Measurements from ENCODE around the gene C20orf144.
"Not testable (repeated sequence)": the region's sequence is repeated elsewhere in the genome, so short reads cannot be mapped to it uniquely, and the experiment has no call there.

Gene C20orf144

GRCh38 chr20:33662172-33662571 is at the start of gene C20orf144:
C20orf144 (plus strand) TSS chr20:33662327; CDS start chr20:33662346, 19 bp downstream.
- no peak for DNase-seq

DNA sequence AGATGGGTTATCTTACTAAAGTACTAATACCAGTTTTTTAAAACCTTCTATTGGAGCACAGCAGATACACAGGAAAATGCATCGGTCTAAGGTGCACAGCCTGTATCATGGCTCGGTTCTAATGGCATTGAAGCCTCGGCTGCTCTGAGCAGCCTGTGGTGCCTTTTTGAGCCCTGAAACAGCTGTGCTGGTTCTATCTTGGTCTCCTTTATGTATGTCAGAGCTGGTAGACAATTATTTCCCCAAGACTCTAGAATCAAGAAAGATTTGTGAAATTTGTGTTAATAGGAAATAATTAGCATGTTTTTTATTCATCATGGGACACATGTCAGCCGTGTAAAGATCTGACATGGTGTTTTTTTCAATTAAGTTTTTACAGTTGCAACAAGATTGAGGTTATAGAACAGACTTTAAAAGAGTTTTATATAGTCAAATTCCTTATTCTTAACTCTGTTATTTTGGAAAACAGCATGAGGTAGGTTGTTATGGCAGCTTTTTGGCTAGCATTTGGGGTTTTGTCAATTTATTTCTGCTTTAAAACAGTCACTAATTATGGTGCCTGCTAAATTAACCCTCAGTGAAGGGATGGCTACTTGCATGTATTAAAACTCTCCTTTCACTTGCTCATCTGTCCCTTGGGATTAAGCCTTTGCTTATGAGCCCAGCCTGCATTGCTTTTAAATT is 40.3 kb upstream of the C20orf144 start:
- DNase-seq, result no peak

DNA sequence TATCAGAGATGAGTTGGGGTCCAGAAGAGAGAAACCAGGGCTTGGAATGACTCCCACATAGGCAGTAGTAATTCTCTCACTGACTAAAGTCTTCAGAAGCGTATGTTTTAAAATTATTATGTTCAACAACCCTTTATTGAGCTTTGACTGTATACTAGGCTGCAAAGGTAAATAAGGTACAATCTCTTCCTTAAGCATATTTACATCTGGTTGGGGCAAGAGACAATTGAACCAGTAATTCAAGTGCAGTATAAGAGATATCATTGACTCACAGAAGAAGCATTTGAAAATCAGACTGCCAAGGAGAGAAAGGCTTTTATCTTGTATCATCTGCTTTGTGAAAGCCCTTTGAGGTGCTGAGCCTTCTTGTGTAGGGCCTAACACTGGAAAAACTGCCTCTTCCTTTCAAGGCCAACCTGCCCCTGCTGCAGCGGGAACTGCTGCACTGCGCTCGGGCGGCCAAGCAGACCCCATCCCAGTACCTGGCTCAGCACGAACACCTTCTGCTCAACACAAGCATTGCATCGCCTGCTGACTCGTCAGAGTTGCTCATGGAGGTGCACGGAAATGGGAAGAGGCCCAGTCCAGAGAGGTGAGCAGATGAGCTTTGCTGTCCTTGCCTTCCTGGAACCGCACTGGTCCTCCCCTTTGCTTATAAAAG is 39.3 kb upstream of the C20orf144 start:
- DNase-seq, result no peak

GRCh38 chr20:33624399-33624798 is 37.7 kb upstream of the C20orf144 start:
- DNase-seq, result no peak

DNA sequence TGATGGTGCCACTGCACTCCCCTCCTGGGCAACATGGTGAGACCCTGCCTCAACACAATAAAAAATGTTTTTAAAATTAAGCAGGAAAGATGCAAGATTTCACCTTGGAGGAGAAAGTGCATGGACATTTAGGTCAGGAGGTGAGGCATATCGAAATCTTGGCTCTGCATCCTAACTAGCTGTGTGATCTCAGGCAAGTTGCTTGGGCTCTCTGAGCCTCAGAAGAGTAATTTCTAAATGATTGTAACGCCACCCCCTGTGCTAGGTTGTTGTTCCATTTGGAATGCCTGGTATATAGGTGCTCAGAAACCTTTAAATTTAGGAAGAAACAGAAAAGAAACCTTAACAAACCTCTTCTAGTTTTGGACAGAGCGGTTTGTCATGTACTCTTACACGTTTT is 35.9 kb upstream of the C20orf144 start:
- DNase-seq, result no peak

- no peak for DNase-seq
Measured at GRCh38 chr20:33627577-33628216, 34.4 kb upstream of the C20orf144 start.

- no peak for DNase-seq
Measured at GRCh38 chr20:33629533-33629932, 32.6 kb upstream of the C20orf144 start.

DNA sequence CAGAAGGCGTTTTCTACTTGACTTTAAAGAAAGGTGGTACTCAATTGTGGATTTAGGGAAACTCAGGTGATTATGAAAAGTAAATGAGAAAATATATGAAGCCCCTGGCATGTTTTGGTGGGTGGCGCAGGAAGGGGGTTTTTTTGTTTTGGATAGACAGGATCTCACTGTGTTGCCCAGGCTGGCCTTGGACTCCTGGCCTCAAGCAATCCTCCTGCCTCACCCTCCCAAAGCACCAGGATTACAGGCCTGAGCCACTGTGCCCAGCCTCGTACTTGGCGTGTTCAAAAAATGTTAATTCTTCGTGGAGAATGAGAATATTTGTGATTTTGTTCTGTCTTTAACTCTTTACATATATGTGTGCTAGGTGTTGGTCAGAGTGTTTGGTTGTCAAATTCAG is 32.1 kb upstream of the C20orf144 start:
- no peak for DNase-seq

- no peak for DNase-seq
Measured at GRCh38 chr20:33630507-33630906, 31.6 kb upstream of the C20orf144 start.

- not testable (repeated sequence) for DNase-seq
Measured at GRCh38 chr20:33631910-33632309, 30.2 kb upstream of the C20orf144 start.

GRCh38 chr20:33635341-33635740 is 26.8 kb upstream of the C20orf144 start:
- no peak for DNase-seq

GRCh38 chr20:33636776-33637175 is 25.4 kb upstream of the C20orf144 start:
- DNase-seq, result no peak

- DNase-seq, result no peak
Measured at GRCh38 chr20:33640287-33640686, 21.8 kb upstream of the C20orf144 start.

DNA sequence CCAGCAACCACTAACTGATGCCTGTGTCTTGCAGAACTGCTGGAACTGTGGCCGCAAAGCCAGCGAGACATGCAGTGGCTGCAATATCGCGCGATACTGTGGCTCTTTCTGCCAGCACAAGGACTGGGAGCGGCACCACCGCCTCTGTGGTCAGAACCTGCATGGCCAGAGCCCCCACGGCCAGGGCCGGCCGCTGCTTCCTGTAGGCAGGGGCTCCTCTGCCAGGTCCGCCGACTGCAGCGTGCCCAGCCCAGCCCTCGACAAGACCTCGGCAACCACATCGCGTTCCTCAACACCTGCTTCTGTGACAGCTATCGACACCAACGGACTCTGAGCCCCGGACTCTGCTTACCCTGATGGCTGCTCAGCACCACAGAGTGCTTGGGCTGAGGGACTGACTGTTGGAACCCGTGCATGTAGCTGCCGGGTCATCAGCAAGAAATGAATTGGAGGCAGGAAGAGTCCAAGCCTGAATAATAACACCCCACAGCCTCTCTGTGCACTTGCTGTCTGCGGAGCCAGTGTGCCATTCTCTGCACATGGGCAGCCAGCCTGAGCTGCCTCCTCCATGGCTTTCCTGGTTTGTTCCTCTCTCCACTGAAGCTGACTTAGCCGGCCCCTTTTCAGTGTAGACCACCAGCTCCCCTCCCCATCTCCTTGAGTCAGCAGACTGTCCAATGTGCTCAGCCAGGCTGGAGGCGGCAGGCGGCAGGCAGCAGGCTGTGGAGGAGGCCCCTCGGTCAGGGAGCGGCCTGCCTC is 17.6 kb upstream of the C20orf144 start:
- DNase-seq, result no peak

DNA sequence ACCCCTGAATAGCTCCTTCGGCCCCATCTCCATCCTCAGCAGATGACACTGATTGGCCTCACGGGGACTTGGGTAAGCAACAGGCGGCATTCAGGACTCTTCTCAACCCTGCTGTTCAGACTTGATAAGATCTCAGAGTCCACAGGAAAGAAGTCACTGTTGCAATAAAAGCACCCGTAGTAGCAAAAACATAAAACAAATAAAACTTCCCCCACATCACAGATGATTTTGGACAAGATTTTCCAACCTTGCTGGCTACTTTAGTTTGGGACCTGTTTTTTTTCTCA is 17.1 kb upstream of the C20orf144 start:
- DNase-seq, result no peak

DNA sequence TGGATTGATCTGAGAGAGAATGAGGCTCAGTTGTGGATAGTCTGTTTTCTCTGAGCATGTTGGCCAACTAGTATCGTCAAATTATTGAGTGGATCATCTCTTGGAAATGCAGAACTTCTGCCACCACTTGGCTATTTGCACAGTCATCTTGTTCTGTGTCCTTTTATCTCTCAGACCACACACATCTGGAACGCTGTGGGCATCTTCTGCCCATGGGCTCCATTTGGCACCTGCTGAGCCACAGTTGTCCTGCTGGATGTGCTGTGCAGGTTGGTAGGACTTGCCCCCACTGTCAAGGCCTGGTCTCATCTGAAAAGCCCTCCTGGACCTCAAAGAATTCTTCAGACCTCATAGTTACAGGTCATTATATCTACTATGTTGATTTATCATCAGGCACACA is 16.7 kb upstream of the C20orf144 start:
- no peak for DNase-seq

DNA sequence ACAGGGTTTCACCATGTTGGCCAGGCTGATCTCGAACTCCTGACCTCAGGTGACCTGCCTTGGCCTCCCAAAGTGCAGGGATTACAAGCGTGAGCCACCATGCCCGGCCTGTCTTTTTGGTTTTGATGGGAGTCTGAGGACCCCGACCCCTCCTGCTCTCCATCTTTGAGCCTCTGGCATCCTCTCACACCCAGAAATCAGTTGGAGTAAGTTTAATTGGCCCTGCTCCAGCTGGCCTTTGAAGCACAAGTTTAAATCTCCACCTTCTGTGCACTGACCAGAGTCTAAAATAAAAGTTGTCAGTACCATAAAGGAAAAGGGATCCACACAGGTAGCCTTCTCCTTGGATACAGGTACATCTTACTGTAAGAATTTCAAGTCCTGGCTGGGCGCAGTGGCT is 15.9 kb upstream of the C20orf144 start:
- DNase-seq, result no peak

- DNase-seq, result not testable (repeated sequence)
Measured at GRCh38 chr20:33646959-33647602, 15.0 kb upstream of the C20orf144 start.

DNA sequence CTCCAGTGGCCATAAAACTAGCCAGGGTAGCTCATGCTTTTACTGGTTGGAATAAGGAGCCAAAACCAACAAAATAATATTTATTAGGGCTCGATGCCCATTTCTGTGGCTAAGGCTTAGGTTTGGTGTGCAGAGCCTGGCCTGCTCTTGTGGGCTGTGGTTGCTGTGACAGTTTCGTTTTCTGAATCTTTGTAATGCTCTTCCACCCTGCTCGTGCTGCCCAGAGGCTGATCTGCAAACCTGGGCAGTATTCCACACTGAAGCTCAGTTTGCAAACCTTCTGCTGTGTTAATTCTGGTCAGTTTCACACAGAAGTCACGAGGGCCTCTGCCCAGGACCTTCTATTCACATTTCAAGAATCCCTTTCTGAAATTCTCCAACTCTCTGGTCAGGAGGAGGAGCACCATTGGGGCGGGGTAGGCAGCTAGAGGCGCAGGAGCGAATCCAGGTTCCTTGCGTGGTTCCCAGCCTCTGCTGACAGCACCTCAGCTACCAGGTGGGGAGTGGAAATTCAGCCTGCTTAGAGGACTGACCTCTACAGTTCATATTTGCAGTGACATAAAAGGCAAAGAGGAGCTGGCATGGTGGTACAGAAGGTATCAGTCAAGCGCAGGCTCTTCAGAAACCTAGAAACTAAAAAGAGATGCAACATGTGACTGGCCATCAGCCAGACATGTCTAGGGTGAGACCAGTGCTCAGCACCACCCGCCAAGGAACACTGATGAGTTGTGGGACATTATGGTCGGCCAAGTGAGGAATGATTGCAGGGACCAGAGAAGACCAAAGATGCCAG is 14.3 kb upstream of the C20orf144 start:
- DNase-seq, result no peak

DNA sequence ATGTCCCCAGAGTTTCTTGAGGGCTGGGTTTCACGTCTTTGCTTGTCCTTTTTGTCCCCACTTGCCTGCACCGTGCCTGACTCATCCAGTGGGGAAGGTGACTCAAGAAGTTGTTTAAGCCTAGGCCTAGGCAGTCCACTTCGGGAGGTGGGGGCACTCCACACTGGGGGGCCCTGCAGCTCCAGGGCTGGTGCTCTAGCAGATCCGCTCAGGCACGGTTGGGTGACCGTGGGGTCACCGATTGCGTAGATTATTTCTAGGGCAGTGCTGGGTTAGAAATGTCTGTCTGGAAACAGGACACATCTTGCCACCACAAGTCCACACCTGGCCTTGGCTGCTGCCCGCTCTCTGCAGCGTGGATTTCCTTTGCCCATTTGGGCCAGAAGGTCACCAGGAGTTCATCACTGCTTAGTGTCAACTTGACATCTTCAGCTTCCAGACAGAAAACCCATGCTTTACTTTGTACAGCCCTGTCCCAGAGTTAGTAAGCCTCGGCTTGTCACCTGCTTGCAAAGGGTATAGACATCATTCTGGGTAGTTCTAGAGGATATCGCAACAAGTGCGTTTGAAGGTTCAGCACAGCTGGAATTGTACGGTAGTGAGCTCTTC is 13.6 kb upstream of the C20orf144 start:
- no peak for DNase-seq

DNA sequence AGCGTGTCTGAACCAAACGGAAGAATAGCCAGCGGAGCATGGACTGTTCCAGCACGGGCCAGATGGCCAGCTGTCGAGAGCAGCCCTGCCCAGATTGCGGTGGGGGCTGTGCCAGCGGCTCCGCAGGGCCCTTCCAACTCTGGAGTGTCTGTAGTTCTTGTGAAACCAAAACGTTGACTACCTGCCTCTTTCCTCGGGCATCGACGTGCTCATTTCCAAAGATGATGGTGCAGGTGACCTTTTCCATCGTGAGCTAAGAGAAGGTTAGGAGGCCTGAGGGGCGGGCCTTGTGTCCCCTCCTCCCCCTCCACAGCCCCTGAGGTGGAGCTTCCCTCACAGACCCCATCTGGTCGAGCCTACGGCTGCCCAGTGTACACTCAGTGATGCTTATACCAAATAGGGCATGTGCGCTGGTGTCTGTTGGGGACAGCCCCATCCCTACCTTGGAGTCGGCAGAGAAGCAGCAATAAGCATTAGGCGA is 12.9 kb upstream of the C20orf144 start:
- no peak for DNase-seq

All from NCI-H1048 (cell line).